Testis (tissue), 3 donors: ENCODE data around the gene PPM1B. TPM values are rescaled to one million over a fixed set of nuclear protein-coding genes. Genes with fewer than 3 reads are reported as not detected.

Source experiments
- DNase-seq: peaks from one replicate; pipeline ENCODE4 v3.0.0-alpha.2; 2019
- H3K27ac ChIP-seq, 2 donors: fragments of 200-600 bp; sonication (generic); one replicate each; pipeline ENCODE4 v1.5.1; 2019
- H3K27me3 ChIP-seq: fragments of 200-600 bp; sonication (generic); one replicate; pipeline ENCODE4 v1.5.1; 2019
- H3K36me3 ChIP-seq: fragments of 200-600 bp; sonication (generic); one replicate; pipeline ENCODE4 v1.5.1; 2017; ENCODE audit warnings: low read depth; ENCODE audit errors: missing control alignments
- H3K4me1 ChIP-seq: fragments of 200-600 bp; sonication (generic); one replicate; pipeline ENCODE4 v1.5.1; 2019
- H3K4me3 ChIP-seq, 2 donors: fragments of 200-600 bp; sonication (generic); one replicate each; pipeline ENCODE4 v1.5.1; 2017 to 2019
- H3K9me3 ChIP-seq: fragments of 200-600 bp; sonication (generic); one replicate; pipeline ENCODE4 v1.5.1; 2017
- POLR2A ChIP-seq: fragments of 450-650 bp; IDR thresholded peaks from one replicate; pipeline ENCODE4 v1.6.1; 2017; ENCODE audit warnings: antibody characterized with exemption, mild to moderate bottlenecking, moderate library complexity
- whole genome bisulfite sequencing, 2 donors: methylation state at CpG; one replicate each; pipeline ENCODE4 v1.1.5; 2018; 5-methylcytosine and 5-hydroxymethylcytosine counted together
- intact Hi-C: fragments of 100-400 bp; cut with DNase I; formaldehyde crosslinking; loops from one replicate; pipeline ENCODE4 v1.15.1; 2023; ENCODE audit warnings: low total_unique reads
- polyA plus RNA-seq: library from polyadenylated mRNA; stranded (reverse); fragments of 350-450 nt; fragmentation: Illumina TruSeq; extraction: RNeasy Lipid Tissue Mini Kit (QIAGEN cat#74804); gene quantifications from one replicate; pipeline ENCODE4 v1.2.3, GENCODE V29; 2014; ENCODE audit warnings: low read depth, low replicate concordance; ENCODE audit not compliant: insufficient read depth
- total RNA-seq, 2 donors: library from RNA; depleted of rRNA; stranded (reverse); fragments of >200 nt; gene quantifications; one replicate each; pipeline ENCODE4 v1.2.3, GENCODE V29; 2016
- TF ChIP-seq, protein P1 (sequence below), 3 experiments: fragments of 450-650 bp in 2 of 3; fragments of 200-600 bp in 1 of 3; sonication (generic) in 1 of 3; IDR thresholded peaks; one replicate each; pipeline ENCODE4 v1.5.1; 2016 to 2019; ENCODE audit warnings: antibody characterized with exemption in 3 of 3, mild to moderate bottlenecking in 2 of 3, moderate library complexity in 1 of 3

PPM1B gene
- total and polyA plus RNA-seq, 3 donors from 2014 or later = 49.9 to 64.6 (median 50.7) TPM

- Histone ChIP-seq H3K4me1 (no peaks in the 10 kb centered on the region), H3K4me3 (no peak overlapping the region), H3K9me3 (no peaks in the 10 kb centered on the region), H3K36me3 (no peaks in the 10 kb centered on the region), H3K27me3 (no peaks in the 10 kb centered on the region), H3K27ac (no peak overlapping the region)
- intact Hi-C loops = no loop called here
- WGBS, 2 donors = 79 to 96% methylated on average over 1 of the region's 1 CpG
- DNase-seq = no peak
- TF ChIP-seq, protein P1, sequence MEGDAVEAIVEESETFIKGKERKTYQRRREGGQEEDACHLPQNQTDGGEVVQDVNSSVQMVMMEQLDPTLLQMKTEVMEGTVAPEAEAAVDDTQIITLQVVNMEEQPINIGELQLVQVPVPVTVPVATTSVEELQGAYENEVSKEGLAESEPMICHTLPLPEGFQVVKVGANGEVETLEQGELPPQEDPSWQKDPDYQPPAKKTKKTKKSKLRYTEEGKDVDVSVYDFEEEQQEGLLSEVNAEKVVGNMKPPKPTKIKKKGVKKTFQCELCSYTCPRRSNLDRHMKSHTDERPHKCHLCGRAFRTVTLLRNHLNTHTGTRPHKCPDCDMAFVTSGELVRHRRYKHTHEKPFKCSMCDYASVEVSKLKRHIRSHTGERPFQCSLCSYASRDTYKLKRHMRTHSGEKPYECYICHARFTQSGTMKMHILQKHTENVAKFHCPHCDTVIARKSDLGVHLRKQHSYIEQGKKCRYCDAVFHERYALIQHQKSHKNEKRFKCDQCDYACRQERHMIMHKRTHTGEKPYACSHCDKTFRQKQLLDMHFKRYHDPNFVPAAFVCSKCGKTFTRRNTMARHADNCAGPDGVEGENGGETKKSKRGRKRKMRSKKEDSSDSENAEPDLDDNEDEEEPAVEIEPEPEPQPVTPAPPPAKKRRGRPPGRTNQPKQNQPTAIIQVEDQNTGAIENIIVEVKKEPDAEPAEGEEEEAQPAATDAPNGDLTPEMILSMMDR (IDR thresholded peaks at IDR 0.05) = no peak
- TF ChIP-seq POLR2A = no peak
Observed at GRCh38 chr2:44139741-44140140, 28.9 kb upstream of the PPM1B start.

DNA sequence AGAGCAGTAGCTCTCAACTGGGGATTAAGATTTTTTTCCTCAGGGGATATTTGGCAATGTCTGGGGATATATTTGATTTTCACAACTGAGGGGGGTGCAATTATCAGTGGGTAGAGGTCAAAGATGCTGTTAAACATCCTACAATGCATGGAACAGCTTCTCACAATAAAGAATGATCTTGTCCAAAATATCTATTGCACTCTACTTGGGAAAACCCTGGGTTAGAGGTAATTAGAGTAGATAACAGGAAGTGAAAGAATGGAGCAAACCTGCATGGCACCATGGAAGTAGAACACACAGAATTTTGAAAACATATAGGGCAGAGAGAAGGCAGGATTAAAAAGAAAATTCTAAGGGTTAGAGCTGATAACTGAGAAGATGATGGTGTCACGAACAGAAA lies 26.4 kb upstream of the PPM1B start:
- H3K27ac ChIP-seq = no peak overlapping the region
- H3K36me3 ChIP-seq = no peaks in the 10 kb centered on the region
- no peak overlapping the region for H3K4me3 ChIP-seq
- H3K9me3 ChIP-seq = no peaks in the 10 kb centered on the region
- no peaks in the 10 kb centered on the region for H3K27me3 ChIP-seq
- intact Hi-C loops = no loop called here
- 87 to 94% methylated on average over 1 of the region's 1 CpG for WGBS, 2 donors
- DNase-seq = no peak
- TF ChIP-seq, protein P1 (IDR thresholded peaks at IDR 0.05) = no peak
- TF ChIP-seq POLR2A = no peak
- H3K4me1 ChIP-seq = no peaks in the 10 kb centered on the region

- no peaks in the 10 kb centered on the region for H3K4me1 ChIP-seq
- no peak overlapping the region for H3K4me3 ChIP-seq
- no peaks in the 10 kb centered on the region for H3K9me3 ChIP-seq
- intact Hi-C loops = no loop called here
- no peak overlapping the region for H3K27ac ChIP-seq
- no peaks in the 10 kb centered on the region for H3K36me3 ChIP-seq
- WGBS, 2 donors = 83 to 86% methylated on average over 3 of the region's 3 CpGs
- no peak for DNase-seq
- TF ChIP-seq POLR2A = no peak
- TF ChIP-seq, protein P1 (IDR thresholded peaks at IDR 0.05) = no peak
- H3K27me3 ChIP-seq = no peaks in the 10 kb centered on the region
Observed at GRCh38 chr2:44143701-44144100, 25.0 kb upstream of the PPM1B start.

GRCh38 chr2:44148999-44149398 lies 19.7 kb upstream of the PPM1B start:
- Histone ChIP-seq H3K9me3 (no peaks in the 10 kb centered on the region), H3K36me3 (no peaks in the 10 kb centered on the region), H3K27me3 (no peaks in the 10 kb centered on the region), H3K4me1 (no peaks in the 10 kb centered on the region), H3K27ac (no peak overlapping the region), H3K4me3 (no peak overlapping the region)
- DNase-seq = no peak
- TF ChIP-seq, protein P1 (IDR thresholded peaks at IDR 0.05) = no peak
- TF ChIP-seq POLR2A = no peak
- intact Hi-C loops = no loop called here
- 61 to 83% methylated on average over 1 of the region's 1 CpG for WGBS, 2 donors

DNA sequence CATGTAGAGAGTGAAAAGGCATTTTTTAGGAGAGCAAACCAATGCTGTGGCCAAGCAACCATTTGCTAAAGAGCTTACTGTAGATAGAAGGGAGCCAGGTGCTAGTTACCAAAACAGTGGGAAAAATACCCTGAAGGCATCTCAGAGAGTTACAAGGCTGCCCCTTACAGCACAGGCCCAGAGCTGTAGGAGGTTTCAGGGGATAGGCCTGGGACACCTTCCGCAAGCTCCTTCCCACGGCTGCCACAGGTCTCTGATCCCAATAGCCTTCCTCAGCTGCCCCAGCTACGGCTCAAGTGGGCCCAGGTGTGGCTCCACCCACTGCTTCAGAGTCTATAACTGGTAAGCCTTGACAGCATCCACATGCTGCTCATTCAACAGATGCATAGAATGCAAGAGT lies 18.2 kb upstream of the PPM1B start:
- Histone ChIP-seq H3K4me1 (no peaks in the 10 kb centered on the region), H3K27me3 (no peaks in the 10 kb centered on the region), H3K4me3 (no peak overlapping the region), H3K9me3 (no peaks in the 10 kb centered on the region), H3K27ac (no peak overlapping the region), H3K36me3 (no peaks in the 10 kb centered on the region)
- TF ChIP-seq POLR2A = no peak
- TF ChIP-seq, protein P1 (IDR thresholded peaks at IDR 0.05) = no peak
- 87 to 100% methylated on average over 3 of the region's 3 CpGs for WGBS, 2 donors
- DNase-seq = no peak
- intact Hi-C loops = no loop called here
